Measurements from ENCODE around the gene ACLY.

ACLY gene

GRCh38 chr17:41918314-41919164, at the start of gene ACLY:
ACLY (minus strand) TSS chr17:41918951; CDS start chr17:41913873, 5,078 bp downstream.
- DNase-seq (ENCODE audit: low read depth, low spot score), result peak; percentile 89

DNA sequence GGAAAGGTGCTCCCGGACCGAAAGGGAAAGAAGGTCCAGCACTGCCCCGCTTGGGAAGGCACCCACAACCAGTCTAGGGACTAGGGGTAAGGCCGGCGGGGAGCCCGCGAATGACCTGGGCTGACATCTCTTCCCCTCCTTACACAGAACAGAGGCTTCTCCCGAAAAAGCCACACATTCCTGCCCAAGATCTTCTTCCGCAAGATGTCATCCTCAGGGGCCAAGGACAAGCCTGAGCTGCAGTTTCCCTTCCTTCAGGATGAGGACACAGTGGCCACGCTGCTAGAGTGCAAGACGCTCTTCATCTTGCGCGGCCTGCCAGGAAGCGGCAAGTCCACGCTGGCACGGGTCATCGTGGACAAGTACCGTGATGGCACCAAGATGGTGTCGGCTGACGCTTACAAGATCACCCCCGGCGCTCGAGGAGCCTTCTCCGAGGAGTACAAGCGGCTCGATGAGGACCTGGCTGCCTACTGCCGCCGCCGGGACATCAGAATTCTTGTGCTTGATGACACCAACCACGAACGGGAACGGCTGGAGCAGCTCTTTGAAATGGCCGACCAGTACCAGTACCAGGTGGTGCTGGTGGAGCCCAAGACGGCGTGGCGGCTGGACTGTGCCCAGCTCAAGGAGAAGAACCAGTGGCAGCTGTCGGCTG, 49.3 kb upstream of the ACLY start:
- DNase-seq (ENCODE audit: low read depth, low spot score), result no peak

- DNase-seq (ENCODE audit: low read depth, low spot score), result no peak
Observed at GRCh38 chr17:41967141-41967920, 48.6 kb upstream of the ACLY start.

GRCh38 chr17:41966463-41967140, 47.9 kb upstream of the ACLY start, which contains the start of gene CNP:
CNP (plus strand) TSS chr17:41966795; CDS start chr17:41966885, 90 bp downstream.
- no peak for DNase-seq (ENCODE audit: low read depth, low spot score)

DNA sequence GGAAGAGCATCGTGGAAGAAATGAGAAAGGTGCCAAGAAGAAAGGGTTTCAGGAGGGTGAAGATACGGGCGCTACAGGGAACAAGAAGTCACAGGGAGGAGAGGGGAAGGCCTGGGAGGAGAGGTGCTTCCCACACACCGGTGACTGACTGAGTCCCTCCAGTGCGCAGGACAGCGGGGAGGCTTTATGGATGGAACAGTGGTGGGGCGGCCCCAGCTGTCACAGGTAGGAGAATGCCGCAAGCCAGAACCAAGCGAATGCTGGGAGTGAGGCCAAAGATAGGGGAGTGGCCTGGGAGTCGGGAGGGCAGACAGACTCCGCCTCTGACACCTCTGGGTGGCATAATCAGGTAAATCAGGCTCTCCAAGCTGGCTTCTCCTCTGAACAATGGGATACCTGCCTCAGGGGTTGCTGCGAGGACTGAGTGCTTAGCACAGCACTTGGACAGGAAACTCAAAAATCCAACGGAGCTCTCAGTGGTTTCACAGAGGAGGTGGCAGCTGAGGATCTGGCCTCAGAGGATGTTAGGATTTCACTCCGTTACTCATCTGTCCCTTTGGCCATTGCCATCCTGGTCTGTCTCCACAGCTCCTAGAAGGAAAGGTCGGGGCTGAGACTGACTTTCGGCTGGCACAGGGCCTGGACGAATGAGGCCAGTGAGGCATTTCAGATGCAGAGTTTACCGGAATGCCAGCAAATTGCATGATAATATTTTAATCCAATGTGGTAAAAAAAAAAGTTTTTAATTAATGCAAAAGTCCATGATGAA, 47.1 kb upstream of the ACLY start:
- DNase-seq (ENCODE audit: low read depth, low spot score), result no peak

DNA sequence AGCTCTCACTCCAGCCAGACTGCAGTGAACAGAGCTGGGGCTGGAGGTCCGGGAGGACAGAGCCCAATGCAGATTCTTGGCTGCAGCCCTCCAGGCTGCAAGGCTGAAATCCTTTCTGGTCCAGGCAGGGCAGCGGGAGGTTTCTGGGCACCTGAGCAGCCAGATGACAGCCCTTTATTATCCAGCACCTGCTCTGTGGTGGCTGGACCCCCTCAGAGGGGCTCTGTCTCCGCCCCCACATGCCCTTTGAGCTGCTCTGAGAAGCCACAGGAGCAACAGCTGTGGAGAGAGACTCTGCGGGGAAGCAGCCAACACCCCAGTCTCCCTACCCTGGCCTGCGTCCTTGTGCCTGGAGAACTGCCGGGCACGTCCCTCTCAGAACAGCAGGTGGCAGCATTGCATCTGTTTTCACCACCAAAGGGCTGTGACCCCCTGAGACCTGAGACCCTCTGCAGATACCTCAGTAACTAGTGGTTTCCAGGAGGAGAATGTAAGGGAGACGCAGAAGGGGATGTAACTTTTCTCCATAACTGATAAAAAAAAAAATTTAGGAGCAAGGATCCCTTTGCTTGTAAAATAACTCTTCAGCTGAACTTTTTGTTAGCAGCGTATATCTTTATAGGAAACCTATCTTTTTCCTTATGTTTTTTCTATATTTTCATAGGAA, 44.1 kb upstream of the ACLY start:
- no peak for DNase-seq (ENCODE audit: low read depth, low spot score)

- DNase-seq (ENCODE audit: low read depth, low spot score), result no peak
Observed at GRCh38 chr17:41962111-41962510, 43.4 kb upstream of the ACLY start.

DNA sequence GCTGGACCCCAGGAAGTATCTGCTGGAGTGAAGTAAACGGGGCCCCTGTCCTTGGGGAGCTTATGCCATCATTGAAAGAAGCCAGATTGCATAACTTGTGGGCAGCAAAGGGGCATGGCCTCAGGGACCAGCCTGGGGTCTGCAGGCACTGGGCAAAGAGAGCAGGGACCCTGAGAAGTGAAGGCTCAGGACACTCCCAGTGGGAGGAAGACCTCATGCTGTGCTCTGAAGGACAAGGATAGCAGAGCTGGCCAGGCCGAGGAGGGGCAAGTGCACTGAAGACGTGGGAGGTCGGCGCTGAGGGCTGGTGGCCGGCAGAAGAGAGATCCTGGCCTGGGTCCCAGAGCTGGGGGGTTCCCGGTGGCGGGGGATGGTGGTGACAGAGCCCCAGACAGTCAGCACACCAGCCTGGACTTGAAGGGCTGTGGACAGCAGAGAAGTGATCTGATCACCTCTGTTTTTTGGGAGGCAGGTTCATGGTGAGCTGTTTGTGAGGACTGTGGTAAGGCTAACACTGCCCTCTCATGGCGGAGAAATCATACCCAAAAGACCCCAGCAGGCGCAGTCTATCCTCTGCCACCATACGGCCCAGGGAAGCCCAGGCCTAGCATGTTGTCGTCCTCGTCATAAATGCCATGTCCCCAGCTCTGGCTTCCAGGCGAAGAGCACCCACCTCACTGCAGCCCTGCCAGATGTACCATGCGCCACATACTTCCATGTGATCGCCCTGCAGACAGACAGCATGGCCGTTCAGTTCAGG, 40.8 kb upstream of the ACLY start:
- no peak for DNase-seq (ENCODE audit: low read depth, low spot score)

DNA sequence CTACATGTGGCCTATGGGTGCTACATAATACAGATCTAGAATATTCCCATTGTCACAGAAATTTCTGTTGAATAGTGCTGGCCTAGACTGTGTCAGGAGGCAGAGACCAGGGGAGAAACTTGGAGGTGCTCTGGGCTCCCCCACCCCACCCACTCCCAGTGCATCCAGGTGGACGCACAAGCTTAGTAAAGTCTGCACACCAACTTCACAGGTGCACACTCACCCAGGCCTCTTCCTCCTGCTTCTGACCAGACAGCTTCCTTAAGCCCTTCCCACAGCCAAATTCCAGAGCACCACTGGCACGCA, 40.2 kb upstream of the ACLY start:
- no peak for DNase-seq (ENCODE audit: low read depth, low spot score)

- DNase-seq (ENCODE audit: low read depth, low spot score), result no peak
Observed at GRCh38 chr17:41957869-41958439, 39.2 kb upstream of the ACLY start.

GRCh38 chr17:41957031-41957868, 38.5 kb upstream of the ACLY start:
- no peak for DNase-seq (ENCODE audit: low read depth, low spot score)

DNA sequence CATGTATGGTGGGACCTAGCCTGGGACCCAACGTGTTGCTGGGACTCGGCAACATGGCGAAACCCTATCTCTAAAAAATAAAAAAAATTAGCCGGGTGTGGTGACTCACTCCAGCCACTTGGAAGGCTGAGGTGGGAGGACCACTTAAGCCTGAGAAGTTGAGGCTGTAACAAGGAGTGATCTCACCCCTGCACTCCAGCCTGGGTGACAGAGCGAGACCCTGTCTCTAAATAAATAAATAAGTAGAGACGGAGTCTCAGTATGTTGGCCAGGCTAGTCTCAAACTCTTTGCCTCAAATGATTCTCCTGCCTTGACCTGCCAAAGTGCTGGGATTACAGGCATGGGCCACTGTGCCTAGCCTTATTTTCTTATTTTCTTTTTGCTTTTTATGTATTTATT, 37.8 kb upstream of the ACLY start:
- no peak for DNase-seq (ENCODE audit: low read depth, low spot score)

- no peak for DNase-seq (ENCODE audit: low read depth, low spot score)
Observed at GRCh38 chr17:41948762-41949460, 30.2 kb upstream of the ACLY start.

GRCh38 chr17:41944943-41945342, 26.2 kb upstream of the ACLY start:
- DNase-seq (ENCODE audit: low read depth, low spot score), result no peak

DNA sequence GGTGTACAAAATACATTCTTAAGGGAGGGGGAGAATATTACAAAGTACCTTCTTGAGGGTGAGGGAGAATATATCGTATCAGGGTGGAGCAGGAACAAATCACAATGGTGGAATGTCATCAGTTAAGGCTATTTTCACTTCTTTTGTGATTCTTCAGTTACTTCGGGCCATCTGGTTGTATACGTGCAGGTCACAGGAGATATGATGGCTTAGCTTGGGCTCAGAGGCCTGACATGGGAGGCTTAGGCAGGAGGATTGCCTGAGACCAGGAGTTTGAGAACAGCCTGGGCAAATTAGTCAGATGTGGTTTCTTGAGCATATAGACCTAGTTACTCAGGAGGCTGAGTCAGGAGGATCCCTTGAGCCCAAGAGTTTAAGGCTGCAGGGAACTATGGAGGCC, 24.7 kb upstream of the ACLY start:
- DNase-seq (ENCODE audit: low read depth, low spot score), result no peak

- DNase-seq (ENCODE audit: low read depth, low spot score), result no peak
Observed at GRCh38 chr17:41942626-41943373, 24.0 kb upstream of the ACLY start.

- DNase-seq (ENCODE audit: low read depth, low spot score), result no peak
Observed at GRCh38 chr17:41941168-41941567, 22.4 kb upstream of the ACLY start.

All from brain pericyte (primary cell).